HG03045 (cell line): ENCODE measurements around the gene ZNF358.

Experiments used
- ATAC-seq: cut with Tn5 transposase; IDR thresholded peaks from one replicate; pipeline ENCODE4 v1.9.1; 2021; ENCODE audit warnings: mild to moderate bottlenecking, moderate library complexity; ENCODE audit not compliant: unreplicated experiment

Gene ZNF358

DNA sequence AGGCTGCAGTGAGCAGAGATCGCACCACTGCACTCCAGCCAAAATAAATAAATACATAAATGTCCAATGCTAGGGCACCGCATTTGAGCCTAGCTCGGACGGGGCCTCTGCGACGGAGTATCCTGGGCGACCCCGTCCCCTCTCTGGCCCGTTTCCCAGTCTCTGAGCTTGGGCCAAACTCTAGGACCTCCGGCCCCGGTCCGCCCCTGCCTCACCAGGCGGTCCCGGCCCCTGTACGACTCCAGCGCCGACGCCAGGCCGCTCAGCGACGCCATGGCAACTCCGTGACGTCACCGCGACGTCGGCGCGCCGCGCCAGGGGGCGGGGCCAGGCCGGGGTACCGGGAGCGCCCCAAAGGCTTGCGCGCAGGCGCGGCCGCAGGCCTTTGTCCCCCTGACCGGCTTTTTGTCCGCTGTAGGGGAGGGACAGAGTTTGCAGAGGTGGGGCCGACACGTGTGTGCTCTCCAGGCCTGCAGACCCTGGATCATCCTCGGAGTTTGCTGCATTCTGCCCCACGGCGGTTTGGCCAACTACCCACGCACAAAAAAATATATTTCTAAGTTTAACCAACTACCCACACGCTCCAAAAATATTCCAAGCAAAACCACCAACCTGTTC, 27.1 kb upstream of the ZNF358 start, which contains the start of gene PEX11G:
Gene PEX11G, minus strand, starts transcription at position 300 of the 618 bp plus-strand sequence. Its CDS starts 25 bp downstream, at position 275.
- ATAC-seq, result peak; percentile 56

- no peak for ATAC-seq
These were observed 26.3 kb upstream of the ZNF358 start for GRCh38 chr19:7489609-7490044.

DNA sequence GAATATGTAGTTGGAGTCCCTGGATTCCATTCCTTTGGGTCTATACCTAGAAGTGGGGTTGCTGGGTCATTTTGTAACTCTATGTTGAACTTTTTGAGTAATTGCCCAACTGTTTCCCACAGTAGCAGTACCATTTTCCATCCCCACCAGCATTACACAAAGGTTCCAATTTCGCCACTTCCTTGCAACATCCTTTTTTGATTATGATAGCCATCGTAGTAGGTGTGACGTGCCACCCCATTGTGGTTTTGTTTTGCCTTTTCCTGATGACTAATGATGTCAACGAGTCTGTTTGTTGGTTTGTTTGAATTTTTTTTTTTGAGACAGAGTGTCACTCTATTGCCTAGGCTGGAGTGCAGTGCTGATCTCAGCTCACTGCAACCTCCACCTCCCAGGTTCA, 23.8 kb upstream of the ZNF358 start:
- ATAC-seq, result no peak

DNA sequence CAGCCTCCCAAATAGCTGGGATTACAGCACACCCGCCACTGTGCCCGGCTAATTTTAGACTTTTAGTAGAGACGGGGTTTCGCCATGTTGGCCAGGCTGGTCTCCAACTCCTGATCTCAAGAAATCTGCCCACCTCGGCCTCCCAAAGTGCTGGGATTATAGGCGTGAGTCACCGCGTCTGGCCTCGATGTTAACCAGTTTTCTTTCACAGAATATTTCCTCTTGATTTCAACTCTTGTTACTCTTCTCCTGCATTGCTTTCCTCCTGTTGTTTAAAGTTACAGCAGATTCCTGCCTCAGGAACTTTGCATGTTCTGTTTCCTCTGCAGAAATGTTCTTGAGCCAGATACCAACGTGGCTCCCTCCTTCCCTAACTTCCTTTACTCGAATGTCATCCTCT, 23.3 kb upstream of the ZNF358 start:
- ATAC-seq, result no peak

DNA sequence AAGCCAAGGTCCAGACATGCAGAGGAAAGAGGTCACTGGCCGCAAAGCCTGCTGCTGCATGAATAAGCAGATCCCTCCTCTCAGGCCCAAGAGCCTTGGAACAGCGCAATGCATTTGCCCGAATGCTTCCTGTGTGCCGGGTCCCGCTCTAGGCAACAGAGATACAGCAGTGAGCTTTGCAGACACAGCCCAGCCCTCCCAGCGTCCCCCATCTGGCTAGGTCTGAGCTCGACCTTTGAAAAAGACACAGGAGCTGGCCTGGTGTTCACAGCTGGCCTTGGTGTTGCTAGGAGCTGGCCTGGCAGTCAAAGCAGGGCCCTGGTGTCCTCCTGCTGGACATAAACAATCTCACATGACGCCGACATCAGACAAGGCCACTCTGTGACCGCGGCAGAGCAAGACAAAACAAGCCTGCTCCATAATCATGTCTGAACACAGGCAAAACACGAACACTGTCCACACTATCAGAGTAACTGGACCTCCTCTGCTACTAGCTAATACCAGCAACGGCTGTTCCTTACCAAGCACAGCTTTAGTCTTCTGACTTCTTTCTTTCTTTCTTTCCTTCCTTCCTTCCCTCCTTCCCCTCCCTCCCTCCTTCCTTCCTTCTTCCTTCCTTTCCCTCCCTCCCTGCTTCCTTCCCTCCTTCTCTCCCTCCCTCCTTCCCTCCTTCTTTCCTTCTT, 21.3 kb upstream of the ZNF358 start:
- no peak for ATAC-seq

GRCh38 chr19:7497292-7497691, 18.6 kb upstream of the ZNF358 start:
- no peak for ATAC-seq

DNA sequence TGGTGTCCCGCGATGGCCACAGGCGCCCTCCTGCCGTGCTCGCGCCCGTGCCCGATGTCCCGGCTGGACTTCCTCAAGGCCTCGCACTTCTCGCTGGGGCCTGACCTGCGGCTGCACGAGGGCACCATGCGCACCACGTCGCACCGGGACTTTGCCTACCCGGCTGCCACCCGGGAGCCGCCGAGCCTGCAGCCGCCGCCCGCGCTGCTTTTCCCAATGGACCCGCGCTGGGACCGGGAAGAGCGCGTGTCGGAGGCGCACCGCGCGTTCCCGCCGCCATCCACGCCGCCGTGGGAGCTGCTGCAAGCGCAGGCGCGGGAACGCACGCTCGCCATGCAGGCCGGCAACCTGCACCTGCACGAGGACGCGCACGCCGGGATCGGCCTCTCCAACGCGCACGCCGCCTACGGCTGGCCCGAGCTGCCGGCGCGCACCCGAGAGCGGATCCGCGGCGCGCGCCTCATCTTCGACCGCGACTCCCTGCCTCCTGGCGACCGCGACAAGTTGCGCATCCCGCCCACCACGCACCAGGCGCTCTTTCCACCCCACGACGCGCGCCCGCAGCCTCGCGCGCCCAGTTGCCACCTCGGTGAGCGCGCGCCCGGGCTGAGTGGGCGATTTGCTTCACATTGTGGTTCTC, 15.0 kb upstream of the ZNF358 start:
- ATAC-seq, result no peak

GRCh38 chr19:7502552-7502951, 13.4 kb upstream of the ZNF358 start:
- ATAC-seq, result no peak

GRCh38 chr19:7504684-7505083, 11.2 kb upstream of the ZNF358 start:
- ATAC-seq, result no peak

- no peak for ATAC-seq
These were observed 10.6 kb upstream of the ZNF358 start for GRCh38 chr19:7505288-7505681.

GRCh38 chr19:7505682-7506384, 10.1 kb upstream of the ZNF358 start:
- no peak for ATAC-seq

GRCh38 chr19:7506385-7507328, 9.2 kb upstream of the ZNF358 start:
- no peak for ATAC-seq

- ATAC-seq, result no peak
These were observed 8.0 kb upstream of the ZNF358 start for GRCh38 chr19:7507884-7508283.

GRCh38 chr19:7509625-7510024, 6.3 kb upstream of the ZNF358 start:
- ATAC-seq, result no peak

DNA sequence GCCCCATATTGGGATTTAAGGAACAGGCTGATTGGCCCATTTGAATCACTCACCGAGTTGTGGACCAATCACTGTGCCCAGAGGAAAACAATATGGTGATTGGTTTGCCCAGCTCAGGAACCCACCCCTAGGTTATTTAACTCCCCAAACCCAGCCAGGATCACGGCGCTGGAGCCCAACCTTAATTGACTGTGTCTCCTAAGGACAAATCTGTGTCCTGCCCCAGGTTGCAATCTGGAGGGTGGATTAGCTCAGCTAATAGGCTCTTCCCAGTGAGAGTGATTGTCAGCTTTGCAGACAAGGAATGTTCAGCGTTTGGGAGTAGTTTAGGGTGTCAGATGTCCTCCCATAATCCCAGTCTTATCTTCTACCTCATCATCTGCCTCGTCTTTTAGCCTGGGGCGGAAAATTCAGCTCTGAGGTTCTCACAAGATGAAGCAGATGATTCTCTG, 3.5 kb upstream of the ZNF358 start:
- ATAC-seq, result no peak

GRCh38 chr19:7513809-7514642, 1.9 kb upstream of the ZNF358 start:
- no peak for ATAC-seq

GRCh38 chr19:7515110-7515644, 726 bp upstream of the ZNF358 start:
- no peak for ATAC-seq

DNA sequence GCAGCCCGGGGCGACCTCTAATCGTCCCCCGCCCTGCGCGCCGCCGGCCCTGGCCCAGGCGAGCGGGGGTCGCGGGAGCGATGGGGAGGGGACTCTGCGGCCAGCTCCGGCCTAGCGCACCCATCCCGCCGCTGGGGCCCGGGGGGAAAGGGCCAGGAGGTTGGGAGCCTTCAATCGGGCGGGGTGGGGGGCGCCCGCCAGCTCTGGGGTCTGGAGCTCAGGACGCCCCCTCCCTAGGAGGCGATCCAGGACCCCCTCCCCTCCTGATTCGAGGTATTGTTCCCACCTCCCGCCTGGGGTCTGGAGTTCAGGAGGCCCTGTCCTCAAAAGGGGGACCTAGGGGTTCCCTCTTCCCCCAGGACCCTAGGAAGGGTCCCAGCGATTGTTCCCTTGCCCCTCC, 430 bp downstream of the ZNF358 start:
- ATAC-seq, result no peak

GRCh38 chr19:7516878-7517277, 975 bp downstream of the ZNF358 start:
- no peak for ATAC-seq
